GM18519 (cell line): ENCODE data around the gene LMX1B.
"Not testable (repeated sequence)": the region's sequence is repeated elsewhere in the genome, so short reads cannot be mapped to it uniquely, and the experiment has no call there.

Experiments used
- ATAC-seq: cut with Tn5 transposase; IDR thresholded peaks from one replicate; pipeline ENCODE4 v1.9.1; 2021; ENCODE audit warnings: mild to moderate bottlenecking, moderate library complexity; ENCODE audit not compliant: unreplicated experiment, low FRiP score

The LMX1B gene

DNA sequence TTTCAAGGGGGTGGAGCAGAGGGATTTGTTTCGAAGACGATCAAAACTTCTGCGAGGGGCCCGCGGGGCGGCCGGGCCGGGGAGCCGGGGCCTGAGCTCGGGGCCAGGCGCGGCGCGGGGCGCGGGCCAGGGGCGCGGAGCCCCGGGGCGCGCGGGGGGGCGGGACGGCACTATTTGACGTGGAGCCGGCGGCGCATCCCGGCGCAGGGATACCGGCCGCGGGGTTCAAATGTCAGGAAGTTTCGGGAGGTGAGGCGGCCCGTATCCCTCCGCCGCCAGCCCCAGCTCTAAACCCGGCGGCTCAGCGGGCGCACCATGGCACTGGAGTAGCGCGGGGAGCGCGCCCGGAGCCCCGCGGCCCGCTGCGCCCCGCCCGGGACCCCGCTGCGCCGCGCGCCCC is at the start of gene LMX1B:
LMX1B (plus strand) TSS at position 278 of the 400 bp plus-strand sequence. CDS start 522 bp downstream, outside the sequence.
- no peak for ATAC-seq

DNA sequence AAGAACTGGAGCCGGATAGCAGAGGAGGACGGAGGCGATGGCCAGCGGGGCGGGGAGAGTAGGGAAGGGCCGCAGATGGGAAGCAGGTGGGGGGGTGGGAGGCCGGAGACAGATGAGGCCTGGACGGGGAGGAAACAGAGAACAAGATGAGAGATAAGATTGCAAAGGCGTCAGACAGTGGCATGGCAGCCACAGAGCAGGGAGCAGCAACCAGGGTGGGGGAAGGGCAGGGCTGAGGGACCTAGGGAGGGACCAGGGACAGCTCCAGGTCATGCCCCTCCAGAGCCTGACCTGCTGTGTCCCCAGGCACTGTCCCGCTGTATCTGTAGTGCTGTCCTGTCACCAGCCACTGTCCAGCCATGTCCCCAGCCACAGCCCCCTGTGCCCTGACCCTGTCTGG is 49.6 kb upstream of the LMX1B start:
- ATAC-seq, result no peak

DNA sequence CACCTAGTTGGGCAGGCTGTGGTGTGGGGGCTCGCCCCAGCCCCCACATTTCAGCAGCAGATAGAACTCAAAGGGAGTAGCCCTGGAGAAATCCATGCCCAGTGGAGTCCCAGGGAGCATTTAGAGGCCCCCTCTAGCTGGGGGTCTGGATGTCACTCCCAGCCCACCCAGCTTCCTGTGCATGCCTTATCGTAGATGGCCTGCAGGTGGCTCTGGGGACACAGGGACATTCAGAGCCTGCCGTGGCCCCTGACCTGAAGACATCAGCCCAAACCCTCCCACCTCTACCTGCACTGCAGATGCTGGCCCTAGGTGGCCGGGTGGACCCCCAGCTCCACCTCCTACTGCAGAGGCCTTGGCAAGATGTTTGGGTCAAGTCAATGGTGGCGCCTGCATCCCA is 49.0 kb upstream of the LMX1B start:
- ATAC-seq, result no peak

DNA sequence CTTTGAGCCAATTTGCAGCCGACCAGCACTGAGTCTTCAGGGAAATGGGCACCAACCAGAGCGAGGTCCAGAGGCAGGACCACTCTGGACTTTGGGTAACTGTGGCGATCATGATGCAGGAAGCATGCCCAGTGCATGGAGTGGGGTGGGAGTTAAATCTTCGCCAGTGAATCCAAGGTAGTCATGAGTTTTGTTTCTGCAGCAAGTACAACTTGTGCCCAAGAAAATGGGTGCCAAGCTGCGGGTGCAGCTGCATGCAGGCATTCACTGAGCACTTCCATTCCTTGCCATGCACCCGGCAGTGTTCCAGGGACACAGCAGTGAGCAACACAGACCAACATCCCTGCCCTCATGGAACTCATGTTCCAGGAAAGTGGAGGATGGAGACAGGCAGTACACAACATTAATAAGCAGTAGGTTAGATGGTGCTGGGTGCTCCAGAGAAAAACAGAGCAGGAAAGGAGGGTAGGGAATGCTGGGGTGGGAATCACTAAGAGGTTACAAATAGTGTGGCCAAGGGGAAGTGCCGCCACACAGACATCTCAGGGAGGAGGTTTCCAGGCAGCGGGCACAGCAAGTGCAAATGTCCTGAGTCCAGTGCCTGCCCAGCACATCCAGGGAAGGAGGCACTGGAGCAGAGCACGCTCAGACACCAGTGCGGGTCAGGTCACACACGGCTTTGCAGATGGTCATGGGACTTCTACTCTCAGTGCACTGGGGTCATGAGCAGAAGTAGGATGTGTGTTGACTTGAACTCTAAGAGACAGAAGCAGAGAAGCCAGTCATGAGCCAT is 48.2 kb upstream of the LMX1B start:
- ATAC-seq, result no peak

DNA sequence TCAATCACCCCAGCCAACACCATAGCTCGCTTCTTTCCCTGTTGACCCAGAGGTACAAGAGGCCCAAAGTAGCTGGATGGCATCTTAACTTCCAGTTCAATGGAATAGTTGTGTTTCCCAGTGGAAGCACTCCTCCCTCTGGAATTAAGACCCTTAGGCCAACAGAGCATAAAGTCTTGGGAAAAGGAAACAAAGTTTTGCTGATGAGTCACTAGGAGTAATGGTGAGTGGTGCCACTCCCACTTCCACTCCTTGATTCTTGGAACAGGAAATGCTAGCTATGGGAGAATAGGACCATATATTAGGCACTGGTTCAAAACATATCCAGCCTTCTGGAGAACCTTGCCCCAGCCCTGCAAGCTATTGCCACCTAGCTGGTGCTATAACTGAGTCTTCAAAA is 44.7 kb upstream of the LMX1B start:
- ATAC-seq, result no peak

DNA sequence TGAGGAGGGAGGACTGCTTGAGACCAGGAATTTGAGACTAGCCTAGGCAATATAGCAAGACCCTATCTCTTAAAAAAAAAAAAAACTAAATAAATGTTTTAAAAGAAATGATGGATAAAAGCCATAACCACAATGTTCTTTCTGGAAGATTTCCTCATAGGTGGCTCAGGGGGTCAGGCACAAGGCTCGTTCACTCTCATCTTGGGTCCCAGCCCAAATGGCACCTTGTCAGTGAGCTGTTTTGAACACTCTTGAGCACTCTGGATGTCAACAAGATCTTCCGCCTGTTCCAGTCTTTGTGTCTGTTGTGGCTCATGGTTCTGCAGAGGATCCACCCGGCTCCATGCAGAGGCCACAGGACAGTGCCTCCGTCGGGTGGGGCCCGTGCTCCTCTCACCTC is 35.7 kb upstream of the LMX1B start:
- no peak for ATAC-seq

DNA sequence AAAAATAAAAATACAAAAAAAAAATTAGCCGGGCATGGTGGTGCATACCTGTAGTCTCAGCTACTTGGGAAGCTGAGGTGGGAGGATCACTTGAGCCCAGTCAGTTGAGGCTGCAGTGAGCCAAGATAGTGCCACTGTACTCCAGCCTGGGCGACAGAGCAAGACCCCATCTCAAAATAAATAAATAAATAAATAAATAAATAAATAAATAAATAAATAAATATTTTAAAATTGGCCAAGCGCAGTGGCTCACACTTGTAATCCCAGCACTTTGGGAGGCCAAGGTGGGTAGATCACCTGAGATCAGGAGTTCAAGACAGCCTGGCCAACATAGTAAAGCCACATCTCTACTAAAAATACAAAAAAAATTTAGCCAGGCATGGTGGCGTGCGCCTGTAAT is 33.4 kb upstream of the LMX1B start:
- not testable (repeated sequence) for ATAC-seq

DNA sequence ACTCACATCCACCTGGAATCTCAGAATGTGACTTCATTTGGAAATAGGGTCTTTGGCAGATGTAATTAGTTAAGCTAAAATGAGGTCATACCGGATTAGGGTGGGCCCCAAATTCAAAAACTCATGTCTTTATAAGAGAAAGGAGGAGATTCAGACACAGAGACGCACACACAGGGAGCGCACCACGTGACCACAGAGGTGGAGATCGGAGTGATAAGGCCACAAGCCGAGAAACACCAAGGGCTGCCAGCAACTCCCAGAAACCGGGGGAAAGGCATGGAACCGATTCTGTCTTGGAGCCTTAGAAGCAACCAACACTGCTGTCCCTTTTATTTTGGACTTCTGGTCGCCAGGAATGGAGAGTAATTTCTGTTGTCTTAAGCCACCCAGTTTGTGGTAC is 31.8 kb upstream of the LMX1B start:
- no peak for ATAC-seq

DNA sequence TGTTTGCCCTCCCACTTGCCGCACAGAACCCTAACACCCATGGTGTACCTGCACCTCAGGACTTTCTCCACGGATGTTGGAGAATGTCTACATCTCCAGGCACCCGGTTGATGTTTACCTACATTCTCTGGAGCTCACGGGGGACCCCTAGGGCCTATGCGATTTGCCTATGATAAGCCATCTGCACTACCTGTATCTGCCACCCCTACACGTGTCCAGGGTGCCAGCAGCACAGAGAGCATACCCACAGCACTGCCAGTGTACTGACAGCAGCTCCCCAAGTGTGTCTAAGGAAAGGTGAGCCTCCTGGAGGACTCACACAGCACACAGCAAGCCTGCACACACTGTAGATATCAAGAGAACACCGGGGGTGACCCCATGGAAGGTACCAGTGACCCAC is 31.3 kb upstream of the LMX1B start:
- ATAC-seq, result no peak

DNA sequence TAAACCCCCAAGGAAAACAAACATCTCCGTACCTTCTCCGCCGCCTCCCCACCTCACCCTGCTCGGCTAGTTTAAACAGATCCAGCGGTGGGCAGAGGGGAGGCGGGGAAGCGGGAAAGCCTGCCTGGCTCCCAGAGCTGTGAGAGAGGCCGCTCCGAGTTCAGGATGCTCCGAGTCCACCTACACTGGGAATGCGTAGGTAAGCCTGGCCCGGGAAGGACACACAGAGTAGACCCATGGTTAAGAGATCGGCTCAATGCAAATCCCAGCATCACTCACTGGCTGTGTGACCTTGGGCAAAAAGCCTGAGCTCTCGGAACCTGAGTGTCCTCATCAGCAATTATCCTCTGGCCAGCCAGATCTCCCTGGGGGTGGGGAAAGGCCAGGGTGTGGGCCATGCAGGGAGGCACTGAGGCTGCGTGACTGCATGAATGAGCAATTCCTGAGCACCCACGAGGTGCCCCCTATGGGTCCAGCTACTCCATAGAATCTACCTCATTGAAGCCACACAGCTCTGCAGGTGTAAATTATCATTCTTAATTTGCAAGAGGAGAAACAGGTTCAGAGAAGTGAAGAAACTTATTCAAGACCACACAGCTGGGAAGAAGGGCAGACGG is 30.5 kb upstream of the LMX1B start:
- ATAC-seq, result no peak

DNA sequence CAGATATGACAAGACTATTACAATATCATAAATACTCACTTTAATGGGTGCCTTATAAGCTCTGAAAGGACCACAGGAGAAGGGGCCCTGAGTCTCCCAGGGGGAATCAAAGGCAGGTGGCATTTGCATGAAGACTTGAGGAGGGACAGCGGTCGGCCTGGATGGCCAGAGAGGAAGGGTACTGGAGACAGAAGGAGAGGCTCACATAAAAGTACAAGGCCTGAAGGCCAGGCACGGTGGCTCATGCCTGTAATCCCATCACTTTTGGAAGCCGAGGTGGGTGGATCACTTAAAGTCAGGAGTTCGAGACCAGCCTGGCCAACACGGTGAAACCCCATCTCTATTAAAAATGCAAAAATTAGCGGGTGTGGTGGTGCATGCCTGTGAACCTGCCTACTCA is 29.1 kb upstream of the LMX1B start:
- no peak for ATAC-seq

DNA sequence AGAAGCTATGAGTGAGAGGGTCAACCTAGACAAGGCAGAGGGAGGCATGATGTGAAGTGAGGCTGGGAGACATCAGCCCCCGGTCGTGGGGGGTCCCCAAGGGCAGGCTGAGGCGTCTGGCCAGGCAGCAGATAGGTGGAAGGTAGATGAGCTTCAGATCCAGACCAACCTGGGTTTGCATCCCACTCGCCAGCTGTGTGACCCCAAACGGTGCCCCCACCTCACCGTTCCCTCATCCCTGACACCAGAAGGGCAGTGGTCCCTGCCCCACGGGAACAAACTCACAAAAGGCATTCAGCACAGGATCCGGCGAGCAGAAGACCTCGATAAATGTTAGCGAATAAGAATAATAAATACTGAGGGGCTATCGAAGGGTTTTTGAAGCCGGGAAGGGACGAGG is 27.5 kb upstream of the LMX1B start:
- no peak for ATAC-seq

DNA sequence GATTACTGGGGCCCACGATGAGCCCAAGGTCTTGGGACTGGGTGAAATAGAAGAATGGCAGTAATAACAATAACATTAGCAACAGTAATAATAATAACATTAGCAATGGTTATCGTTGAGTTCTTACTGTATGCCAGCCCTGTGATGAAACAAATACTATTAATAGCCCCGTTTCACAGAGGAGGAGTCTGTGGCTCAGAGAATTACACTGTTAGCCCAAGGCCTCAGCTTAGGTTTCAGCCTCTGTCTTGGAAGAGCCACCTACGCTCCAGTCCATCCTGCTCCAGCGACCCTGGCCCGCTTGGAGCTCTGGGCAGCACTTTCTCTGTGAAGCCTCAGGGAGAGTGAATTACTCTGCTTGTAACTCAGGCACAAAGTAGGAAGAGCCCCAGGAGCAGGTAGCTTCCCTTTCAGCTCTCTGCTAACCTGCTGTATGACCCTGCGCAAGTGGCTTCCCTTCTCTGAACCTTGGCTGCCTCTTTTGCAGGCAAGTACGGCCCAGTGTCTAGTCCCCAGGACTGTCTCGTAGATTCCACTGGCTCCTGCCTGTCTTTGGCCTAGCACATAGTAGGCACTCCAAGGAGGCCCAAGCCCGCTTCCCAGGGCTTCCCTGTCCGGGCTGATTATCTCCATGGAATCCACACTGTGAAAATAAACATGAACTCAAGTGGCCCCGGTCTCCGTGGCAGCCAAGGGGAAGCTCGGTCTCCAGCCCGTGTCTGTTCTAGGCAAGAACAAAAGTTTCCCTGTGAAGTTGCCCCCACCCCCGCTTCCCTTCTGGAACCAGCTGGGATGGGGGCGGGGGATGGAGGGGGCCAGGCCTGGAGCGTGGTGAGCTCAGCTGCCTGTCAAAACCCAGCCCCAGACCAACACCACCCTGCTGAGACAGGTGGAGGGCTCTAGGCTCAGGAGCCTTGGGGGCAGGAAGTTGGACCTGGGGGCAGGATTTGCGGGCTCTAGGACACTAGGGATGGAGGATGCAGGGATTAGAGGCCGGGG is 26.2 kb upstream of the LMX1B start:
- ATAC-seq, result no peak

DNA sequence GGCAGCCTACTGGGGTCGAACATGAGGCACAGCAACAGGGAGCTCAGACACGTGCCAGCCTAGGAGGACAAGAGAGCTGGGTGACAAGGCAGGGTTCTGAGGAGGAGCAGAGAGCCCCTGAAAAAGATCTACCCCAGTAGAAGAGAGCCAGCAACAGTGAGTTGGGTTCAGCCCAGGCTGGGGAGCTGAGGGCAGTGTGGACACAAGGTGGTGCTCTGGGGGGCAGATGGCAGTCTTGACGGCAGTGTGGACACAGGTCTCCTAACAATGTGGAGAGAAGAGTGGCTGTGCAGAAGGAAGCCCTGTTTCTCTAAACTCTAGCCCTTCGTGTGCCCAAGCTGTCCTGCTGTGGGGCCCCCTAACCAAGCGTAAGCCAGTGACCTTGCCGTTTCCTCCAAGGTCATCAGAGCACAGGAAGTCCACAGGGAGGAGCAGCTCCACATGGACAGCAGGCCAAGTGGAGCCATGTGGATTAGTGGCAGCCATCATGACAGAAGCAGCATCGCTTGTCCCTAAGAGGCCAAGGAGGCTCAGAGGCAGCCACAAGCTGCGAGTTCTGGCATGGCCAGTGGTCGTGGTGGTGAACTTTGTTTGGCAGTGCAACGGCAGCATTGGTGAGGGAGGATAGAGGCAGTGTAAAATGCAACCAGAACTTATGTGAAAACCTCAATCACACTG is 25.1 kb upstream of the LMX1B start:
- ATAC-seq, result no peak

DNA sequence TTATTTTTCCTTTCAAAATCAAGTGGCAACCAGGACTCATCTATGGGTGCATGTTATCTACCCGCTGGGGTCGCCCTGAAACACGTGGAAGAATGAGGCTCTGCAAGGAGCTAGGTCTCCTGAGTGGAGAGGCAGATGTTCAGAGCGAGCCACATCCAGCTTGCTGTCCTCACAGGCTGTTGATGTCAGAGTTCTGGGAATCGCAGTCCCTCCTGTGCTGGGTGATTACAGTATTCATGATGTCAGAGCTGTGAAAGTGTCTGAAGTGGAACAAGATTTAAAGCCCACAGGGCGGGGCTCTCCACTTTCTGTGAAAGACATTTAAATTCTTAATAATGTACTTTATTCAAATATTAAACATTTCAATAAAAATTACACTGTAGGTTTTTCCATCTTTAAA is 24.4 kb upstream of the LMX1B start:
- ATAC-seq, result no peak

DNA sequence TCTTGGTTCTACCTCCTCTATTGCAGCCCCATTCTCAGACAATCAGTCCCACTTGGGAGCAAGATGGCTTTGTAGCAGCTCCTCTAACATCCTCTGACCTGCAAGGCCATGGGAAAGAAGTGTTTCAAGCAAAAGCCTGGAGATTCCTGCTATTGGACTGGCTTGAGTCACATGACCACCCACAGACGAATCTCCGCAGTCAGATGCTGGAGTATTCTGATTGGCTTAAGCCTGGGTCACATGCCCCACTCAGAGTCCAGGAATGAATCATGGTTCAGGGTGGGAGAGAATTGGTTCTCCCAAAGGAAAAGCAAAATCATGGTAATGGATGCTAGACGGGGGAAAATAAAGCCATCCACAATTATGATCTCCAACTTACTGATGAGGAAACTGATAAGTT is 22.6 kb upstream of the LMX1B start:
- ATAC-seq, result no peak

DNA sequence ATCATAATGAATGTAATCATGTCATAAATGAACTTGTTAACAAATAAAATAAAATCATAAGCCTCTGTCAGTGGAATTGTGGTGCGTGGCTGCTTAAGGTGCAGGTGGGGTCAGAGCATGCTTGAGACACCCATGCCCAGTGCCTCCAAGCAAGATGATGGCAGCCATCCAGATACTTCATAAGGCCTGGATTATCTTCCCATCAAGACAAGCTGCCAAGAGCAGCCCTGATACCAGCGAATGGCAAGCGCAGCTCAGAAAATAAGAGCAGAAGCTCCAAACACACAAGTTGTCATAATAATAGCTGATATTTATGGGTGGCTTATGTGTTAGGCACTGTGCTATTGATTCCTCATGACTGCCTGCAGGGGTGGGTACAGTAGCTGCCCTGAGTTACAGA is 21.8 kb upstream of the LMX1B start:
- ATAC-seq, result no peak

DNA sequence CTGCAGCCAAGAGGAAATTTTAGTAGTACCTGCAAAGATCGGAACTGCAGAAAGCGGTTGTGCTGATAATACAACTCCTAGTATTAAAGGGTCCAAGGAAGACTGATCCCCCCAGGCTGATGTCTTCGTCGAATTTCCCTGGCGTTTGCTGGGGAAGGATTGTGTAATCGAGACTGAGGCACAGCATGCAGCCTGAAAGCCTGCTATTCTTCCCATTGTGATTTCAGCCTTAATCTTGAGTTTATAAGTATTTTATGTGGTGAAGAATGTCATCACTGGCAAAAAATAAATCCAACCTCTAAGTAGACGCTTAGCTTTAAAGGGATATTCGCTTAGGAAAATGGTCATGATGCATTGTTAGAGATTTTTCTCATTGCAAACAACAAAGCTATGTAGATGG is 21.3 kb upstream of the LMX1B start:
- ATAC-seq, result no peak

DNA sequence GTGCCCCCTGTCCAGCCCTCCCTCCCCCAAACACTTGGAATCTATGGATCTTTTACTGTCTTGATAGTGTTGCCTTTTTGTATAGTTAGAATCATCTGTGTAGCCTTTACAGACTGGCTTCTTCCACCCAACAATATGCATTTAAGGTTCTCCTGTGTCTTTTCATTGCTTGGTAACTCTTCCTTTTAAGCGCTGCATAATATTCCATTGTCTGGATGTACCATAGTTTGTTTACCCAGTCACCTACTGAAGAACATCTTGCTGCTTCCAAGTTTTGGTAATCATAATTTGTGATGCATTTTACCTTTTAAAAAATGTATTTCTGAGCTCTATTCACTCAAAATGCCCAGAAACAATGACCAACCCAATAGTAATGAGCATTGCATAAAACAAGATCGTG is 17.7 kb upstream of the LMX1B start:
- no peak for ATAC-seq

DNA sequence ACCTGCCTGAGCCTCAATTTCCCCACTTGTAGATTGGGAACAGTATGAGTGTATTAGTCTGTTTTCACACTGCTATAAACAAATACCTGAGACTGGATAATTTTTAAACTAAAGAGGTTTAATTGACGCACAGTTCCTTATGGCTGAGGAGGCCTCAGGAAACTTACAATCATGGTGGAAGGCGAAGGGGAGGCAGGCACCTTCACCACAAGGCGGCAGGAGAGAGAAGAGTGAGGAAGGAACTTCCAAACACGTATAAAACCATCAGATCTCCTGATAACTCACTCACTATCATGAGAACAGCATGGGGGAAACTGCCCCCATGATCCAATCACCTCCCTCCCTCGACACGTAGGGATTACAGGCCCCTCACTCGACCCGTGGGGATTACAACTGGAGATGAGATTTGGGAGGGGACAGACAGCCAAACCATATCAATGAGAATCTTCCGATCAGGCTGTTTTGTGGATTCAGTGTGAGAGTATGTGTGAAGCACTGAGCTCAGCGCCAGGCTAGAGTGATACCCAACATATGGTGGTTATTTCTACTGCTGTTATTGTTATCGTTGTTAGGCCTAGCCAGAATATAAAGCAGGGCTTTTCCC is 14.6 kb upstream of the LMX1B start:
- no peak for ATAC-seq
